Thoracic aorta (tissue), 2 donors: ENCODE data around the gene PSMD5. TPM values are rescaled to one million over a fixed set of nuclear protein-coding genes. Genes with fewer than 3 reads are reported as not detected.

Experiments used
- ATAC-seq: fragments of 150-250 bp; one replicate; pipeline ENCODE4 v1.8.0; 2017; ENCODE audit warnings: low read depth; ENCODE audit not compliant: insufficient number of reproducible peaks, low FRiP score
- DNase-seq: peaks from one replicate; pipeline ENCODE4 v3.0.0-alpha.2; 2020; ENCODE audit warnings: low spot score
- H3K27ac ChIP-seq, 2 donors: fragments of 200-600 bp; sonication (generic); 1 replicate in 1 of 2; 2 replicates in 1 of 2; pipeline ENCODE4 v1.5.1; 2016; ENCODE audit warnings: mild to moderate bottlenecking in 2 of 2, moderate library complexity in 2 of 2
- H3K27me3 ChIP-seq: fragments of 200-600 bp; sonication (generic); replicated peaks from 2 replicates; pipeline ENCODE4 v1.6.0; 2016; ENCODE audit warnings: mild to moderate bottlenecking; ENCODE audit not compliant: insufficient read depth
- H3K36me3 ChIP-seq: fragments of 200-600 bp; sonication (generic); one replicate; pipeline ENCODE4 v1.5.1; 2016
- H3K4me1 ChIP-seq, 2 donors: fragments of 200-600 bp; sonication (generic); 1 replicate in 1 of 2; 2 replicates in 1 of 2; pipeline versions ENCODE4 v1.5.1 to v1.6.0; 2016; ENCODE audit warnings: low read depth in 2 of 2, mild to moderate bottlenecking in 1 of 2; ENCODE audit not compliant: control insufficient read depth in 1 of 2
- H3K4me3 ChIP-seq: fragments of 200-600 bp; sonication (generic); 2 replicates; pipeline ENCODE4 v1.5.1; 2016; ENCODE audit warnings: mild to moderate bottlenecking
- H3K9me3 ChIP-seq: fragments of 200-600 bp; sonication (generic); 2 replicates; pipeline ENCODE4 v1.5.1; 2016
- CTCF ChIP-seq: fragments of 200-600 bp; sonication (generic); IDR thresholded peaks from one replicate; pipeline ENCODE4 v1.5.1; 2019; ENCODE audit warnings: antibody characterized with exemption
- total RNA-seq, 2 donors: library from RNA; depleted of rRNA; stranded (reverse); fragments of >200 nt; gene quantifications; one replicate each; pipeline versions ENCODE4 v1.1.0 to v1.2.3, GENCODE V29; 2016

The PSMD5 gene
- total RNA-seq, 2 donors from 2014 or later = 19.4 to 55.7 TPM

DNA sequence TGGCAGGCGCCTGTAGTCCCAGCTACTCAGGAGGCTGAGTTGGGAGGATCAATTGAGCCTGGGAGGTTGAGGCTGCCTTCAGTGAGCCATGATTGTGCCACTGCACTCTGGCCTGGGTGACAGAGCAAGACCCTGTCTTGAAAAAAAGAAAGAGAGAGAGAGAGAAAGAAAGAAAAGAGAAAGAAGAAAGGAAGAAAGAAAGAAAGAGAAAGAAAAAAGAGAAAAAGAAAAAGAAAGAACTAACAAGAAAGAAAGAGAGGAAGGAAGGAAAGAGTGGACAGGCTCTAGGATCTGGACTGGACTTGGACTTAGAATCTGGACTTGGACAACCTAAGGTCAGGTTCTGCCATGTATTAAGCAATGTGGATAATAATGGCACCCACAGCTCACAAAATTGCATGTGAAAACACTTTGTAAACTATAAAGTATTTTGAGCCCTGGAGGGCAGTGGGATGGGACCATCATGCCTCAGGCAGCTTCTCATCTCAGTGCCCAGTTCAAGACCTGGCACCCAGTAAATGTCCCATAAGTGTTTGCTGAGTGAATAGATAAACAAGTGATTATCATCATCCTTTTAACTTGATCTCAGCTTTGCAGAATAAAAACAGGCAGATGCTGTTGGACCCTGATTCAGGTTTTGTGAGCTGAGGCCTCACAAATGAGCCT is 47.0 kb upstream of the PSMD5 start:
- DNase-seq (no peak), ATAC-seq (no peak)
- Histone ChIP-seq H3K27ac (peak overlapping the region; percentile 69 to 91), H3K27me3 (no peaks in the 10 kb centered on the region), H3K9me3 (no peaks in the 10 kb centered on the region), H3K4me1 (peaks cover 2 to 49% of the 10 kb centered on the region in 2 donors), H3K36me3 (no peaks in the 10 kb centered on the region), H3K4me3 (no peak overlapping the region)
- TF ChIP-seq CTCF = no peak

DNA sequence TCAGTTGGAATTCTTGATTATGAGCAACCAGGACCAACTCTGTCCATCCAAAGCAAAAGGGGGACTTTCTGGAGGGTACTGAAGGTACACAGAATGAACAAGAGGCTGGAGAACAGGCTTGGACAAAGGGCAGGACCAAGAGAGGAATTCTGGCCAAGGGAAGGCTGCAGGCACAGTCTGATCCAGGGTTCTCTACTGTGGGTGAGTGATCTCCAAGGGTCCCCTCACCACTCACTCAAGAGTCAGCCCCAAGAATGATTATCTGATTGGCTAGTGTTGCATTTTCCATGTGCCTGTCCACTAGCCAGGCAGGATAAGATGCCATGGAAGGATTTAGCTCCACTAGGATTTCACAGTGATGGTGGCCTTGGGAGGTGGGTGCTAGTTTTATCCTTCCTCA is 45.9 kb upstream of the PSMD5 start:
- ATAC-seq = no peak
- H3K4me1 ChIP-seq = peaks cover 2 to 38% of the 10 kb centered on the region in 2 donors
- no peak for TF ChIP-seq CTCF
- H3K27me3 ChIP-seq = no peaks in the 10 kb centered on the region
- no peak overlapping the region for H3K4me3 ChIP-seq
- H3K27ac ChIP-seq = peak overlapping the region in 1 of 2 donors; percentile 26
- DNase-seq = no peak
- no peaks in the 10 kb centered on the region for H3K36me3 ChIP-seq
- no peaks in the 10 kb centered on the region for H3K9me3 ChIP-seq

GRCh38 chr9:120886490-120886967 is 43.8 kb upstream of the PSMD5 start:
- Histone ChIP-seq H3K4me3 (no peak overlapping the region), H3K9me3 (no peaks in the 10 kb centered on the region), H3K36me3 (no peaks in the 10 kb centered on the region), H3K4me1 (peaks cover 0 to 18% of the 10 kb centered on the region in 2 donors), H3K27ac (no peak overlapping the region), H3K27me3 (no peaks in the 10 kb centered on the region)
- ATAC-seq (no peak), DNase-seq (no peak)
- TF ChIP-seq CTCF = no peak

DNA sequence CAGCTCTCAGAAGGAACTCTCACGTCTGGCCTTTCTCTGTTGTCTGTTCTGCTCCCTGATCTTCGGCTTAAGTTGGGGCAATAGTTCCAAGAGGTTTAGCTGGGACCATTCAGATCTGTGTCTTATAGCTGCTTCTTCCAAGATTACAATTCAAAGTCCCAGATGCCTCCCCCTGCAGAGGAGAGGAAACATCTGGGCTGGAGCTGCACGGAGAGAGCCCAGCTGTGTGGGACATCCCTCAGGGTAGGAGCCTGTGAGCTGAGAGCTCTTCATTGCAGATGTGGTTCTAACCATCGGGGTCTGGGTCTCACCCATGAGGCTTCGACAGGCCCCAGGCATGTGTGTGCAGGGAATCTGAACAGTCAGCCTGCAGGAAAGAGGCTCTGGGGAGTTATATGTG is 43.2 kb upstream of the PSMD5 start:
- Histone ChIP-seq H3K9me3 (no peaks in the 10 kb centered on the region), H3K4me1 (peaks cover 0 to 17% of the 10 kb centered on the region in 2 donors), H3K4me3 (no peak overlapping the region), H3K27me3 (no peaks in the 10 kb centered on the region), H3K27ac (no peak overlapping the region), H3K36me3 (no peaks in the 10 kb centered on the region)
- DNase-seq = no peak
- ATAC-seq = no peak
- TF ChIP-seq CTCF = no peak

GRCh38 chr9:120885457-120885856 is 42.7 kb upstream of the PSMD5 start:
- Histone ChIP-seq H3K27ac (no peak overlapping the region), H3K9me3 (no peaks in the 10 kb centered on the region), H3K27me3 (no peaks in the 10 kb centered on the region), H3K4me3 (no peak overlapping the region), H3K36me3 (no peaks in the 10 kb centered on the region), H3K4me1 (peaks cover 0 to 12% of the 10 kb centered on the region in 2 donors)
- DNase-seq (no peak), ATAC-seq (no peak)
- no peak for TF ChIP-seq CTCF
